SK-N-DZ (cell line): ENCODE measurements around the gene COPB2.
A peak's percentile ranks its signal among the peaks of the same experiment; 100 is the strongest.
"Not testable (repeated sequence)": the region's sequence is repeated elsewhere in the genome, so short reads cannot be mapped to it uniquely, and the experiment has no call there.

ENCODE experiments used
- DNase-seq: peaks from one replicate; pipeline ENCODE4 v3.0.0-alpha.2; 2015; ENCODE audit warnings: low spot score

Gene COPB2

GRCh38 chr3:139378587-139379241 is 10.7 kb downstream of the COPB2 start:
- no peak for DNase-seq

- no peak for DNase-seq
These were observed 12.1 kb downstream of the COPB2 start for GRCh38 chr3:139377378-139377777.

GRCh38 chr3:139374099-139374498 is 15.3 kb downstream of the COPB2 start:
- no peak for DNase-seq

- DNase-seq: no peak
These were observed 24.9 kb downstream of the COPB2 start for GRCh38 chr3:139364549-139364948.

GRCh38 chr3:139361276-139361675 is 28.2 kb downstream of the COPB2 start:
- DNase-seq: no peak

GRCh38 chr3:139358841-139359562 is 30.4 kb downstream of the COPB2 start:
- DNase-seq: no peak

- DNase-seq: no peak
These were observed 31.5 kb downstream of the COPB2 start for GRCh38 chr3:139357899-139358298.

- DNase-seq: no peak
These were observed 33.6 kb downstream of the COPB2 start for GRCh38 chr3:139355891-139356290.

- DNase-seq: peak; percentile 20
These were observed 34.0 kb downstream of the COPB2 start for GRCh38 chr3:139355476-139355875.

GRCh38 chr3:139354661-139355060 is 34.8 kb downstream of the COPB2 start:
- no peak for DNase-seq

GRCh38 chr3:139353920-139354556 is 35.4 kb downstream of the COPB2 start:
- peak; percentile 52 for DNase-seq

GRCh38 chr3:139346771-139347170 is 42.7 kb downstream of the COPB2 start:
- DNase-seq: no peak

- peak; percentile 90 for DNase-seq
These were observed 45.3 kb downstream of the COPB2 start, which contains the start of gene MRPS22 for GRCh38 chr3:139343895-139344856. MRPS22 (plus strand) TSS chr3:139344020; CDS start chr3:139344027, 7 bp downstream.

GRCh38 chr3:139342054-139342453 is 47.4 kb downstream of the COPB2 start:
- no peak for DNase-seq

- no peak for DNase-seq
These were observed 48.7 kb downstream of the COPB2 start for GRCh38 chr3:139340784-139341183.

- DNase-seq: no peak
These were observed 50.1 kb downstream of the COPB2 start for GRCh38 chr3:139339219-139339906.

GRCh38 chr3:139338405-139338804 is 51.0 kb downstream of the COPB2 start:
- DNase-seq: no peak

- not testable (repeated sequence) for DNase-seq
These were observed 54.8 kb downstream of the COPB2 start for GRCh38 chr3:139334675-139335074.

GRCh38 chr3:139332092-139332491 is 57.4 kb downstream of the COPB2 start:
- DNase-seq: no peak

- DNase-seq: peak; percentile 64
These were observed 60.0 kb downstream of the COPB2 start for GRCh38 chr3:139329364-139329850.

- DNase-seq: no peak
These were observed 61.1 kb downstream of the COPB2 start for GRCh38 chr3:139328356-139328755.
